NCI-H526 treated with DMSO at 0.1 percent for 48 hours (cell line): ENCODE results near the gene DOK3.

ENCODE experiments used
- DNase-seq: peaks from one replicate; lab custom pipeline; 2025; lab: John Stamatoyannopoulos, UW

The DOK3 gene

GRCh38 chr5:177468685-177469628 lies 40.7 kb downstream of the DOK3 start:
- no peak for DNase-seq

GRCh38 chr5:177468329-177468684 lies 41.3 kb downstream of the DOK3 start:
- no peak for DNase-seq

GRCh38 chr5:177467436-177467835 lies 42.2 kb downstream of the DOK3 start:
- no peak for DNase-seq

GRCh38 chr5:177466861-177467260 lies 42.8 kb downstream of the DOK3 start:
- no peak for DNase-seq

GRCh38 chr5:177465044-177465443 lies 44.6 kb downstream of the DOK3 start:
- no peak for DNase-seq

- no peak for DNase-seq
Measured at GRCh38 chr5:177462021-177462670, 47.5 kb downstream of the DOK3 start.

GRCh38 chr5:177459819-177460628 lies 49.6 kb downstream of the DOK3 start:
- DNase-seq: no peak

GRCh38 chr5:177459357-177459756 lies 50.3 kb downstream of the DOK3 start:
- DNase-seq: no peak

- DNase-seq: no peak
Measured at GRCh38 chr5:177458912-177459350, 50.7 kb downstream of the DOK3 start.

- DNase-seq: no peak
Measured at GRCh38 chr5:177457852-177458681, 51.6 kb downstream of the DOK3 start.

GRCh38 chr5:177456976-177457851 lies 52.4 kb downstream of the DOK3 start:
- peak; percentile 77 for DNase-seq

GRCh38 chr5:177456591-177456964 lies 53.0 kb downstream of the DOK3 start:
- no peak for DNase-seq

- DNase-seq: peak; percentile 43
Measured at GRCh38 chr5:177455661-177456590, 53.7 kb downstream of the DOK3 start.

GRCh38 chr5:177455036-177455660 lies 54.5 kb downstream of the DOK3 start:
- DNase-seq: peak; percentile 57

- peak; percentile 74 for DNase-seq
Measured at GRCh38 chr5:177454397-177455035, 55.1 kb downstream of the DOK3 start.

- DNase-seq: peak; percentile 54
Measured at GRCh38 chr5:177453852-177454396, 55.7 kb downstream of the DOK3 start.

GRCh38 chr5:177452688-177453638 lies 56.7 kb downstream of the DOK3 start:
- DNase-seq: no peak
